Stimulated activated naive CD4-positive, alpha-beta T cell (primary cell): ENCODE results near the gene MLYCD.

Experiments used
- DNase-seq, 6 experiments: peaks; one replicate each; lab custom pipeline; 2025; lab: John Stamatoyannopoulos, UW

MLYCD gene

GRCh38 chr16:83898463-83899271 is at the start of gene MLYCD:
Gene MLYCD, plus strand, starts transcription at chr16:83899115. Its CDS starts 30 bp downstream, at chr16:83899145.
- DNase-seq: peak; percentile 50 to 73 (median 70)

- no peak for DNase-seq
Measured at GRCh38 chr16:83849421-83849820, 49.5 kb upstream of the MLYCD start.

GRCh38 chr16:83850947-83851346 is 48.0 kb upstream of the MLYCD start:
- no peak for DNase-seq

- DNase-seq: no peak
Measured at GRCh38 chr16:83851473-83851872, 47.4 kb upstream of the MLYCD start.

- DNase-seq: no peak
Measured at GRCh38 chr16:83852774-83853173, 46.1 kb upstream of the MLYCD start.

- no peak for DNase-seq
Measured at GRCh38 chr16:83853834-83854233, 45.1 kb upstream of the MLYCD start.

GRCh38 chr16:83854420-83854819 is 44.5 kb upstream of the MLYCD start:
- DNase-seq: no peak

- DNase-seq: no peak
Measured at GRCh38 chr16:83856792-83857191, 42.1 kb upstream of the MLYCD start.

- DNase-seq: no peak
Measured at GRCh38 chr16:83859265-83859664, 39.6 kb upstream of the MLYCD start.

GRCh38 chr16:83862661-83863060 is 36.3 kb upstream of the MLYCD start:
- DNase-seq: no peak

GRCh38 chr16:83863682-83864081 is 35.2 kb upstream of the MLYCD start:
- no peak for DNase-seq

- no peak for DNase-seq
Measured at GRCh38 chr16:83870830-83871229, 28.1 kb upstream of the MLYCD start.

- no peak for DNase-seq
Measured at GRCh38 chr16:83878838-83879237, 20.1 kb upstream of the MLYCD start.

GRCh38 chr16:83882163-83882885 is 16.6 kb upstream of the MLYCD start:
- no peak for DNase-seq

GRCh38 chr16:83886199-83886971 is 12.5 kb upstream of the MLYCD start:
- no peak for DNase-seq

GRCh38 chr16:83887080-83887479 is 11.8 kb upstream of the MLYCD start:
- no peak for DNase-seq

GRCh38 chr16:83887564-83887963 is 11.4 kb upstream of the MLYCD start:
- DNase-seq: no peak

- DNase-seq: no peak
Measured at GRCh38 chr16:83888672-83889044, 10.3 kb upstream of the MLYCD start.

GRCh38 chr16:83890359-83890758 is 8.6 kb upstream of the MLYCD start:
- DNase-seq: no peak

GRCh38 chr16:83891742-83892141 is 7.2 kb upstream of the MLYCD start:
- DNase-seq: no peak

- DNase-seq: no peak
Measured at GRCh38 chr16:83895243-83895642, 3.7 kb upstream of the MLYCD start.

- DNase-seq: no peak
Measured at GRCh38 chr16:83895942-83896341, 3.0 kb upstream of the MLYCD start.
